Measurements from ENCODE around the gene TELO2. TPM values are rescaled to one million over a fixed set of nuclear protein-coding genes. Genes with fewer than 3 reads are reported as not detected.

TELO2 gene
- total RNA-seq, 2 donors from 2014 or later, result 24.8 to 27.9 TPM

DNA sequence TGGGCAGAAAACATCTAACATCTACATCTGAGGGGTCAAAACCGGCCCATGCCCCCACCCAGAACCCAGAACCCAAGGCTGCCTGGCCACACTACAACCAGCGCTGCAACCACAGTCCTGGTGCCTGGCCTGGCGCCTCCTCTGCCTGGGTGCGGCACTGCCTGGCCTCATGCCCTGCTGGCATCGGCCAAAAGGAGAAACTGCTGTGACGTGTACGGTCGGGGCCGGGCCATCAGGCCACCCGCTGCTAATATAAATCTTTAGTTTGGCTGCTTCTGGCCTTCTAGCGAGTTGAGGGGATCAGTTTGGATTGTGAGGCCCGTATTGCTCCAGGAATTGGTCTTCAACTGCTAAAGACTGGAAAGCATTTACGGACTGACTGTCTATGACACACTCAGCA lies 63.1 kb downstream of the TELO2 start:
- DNase-seq (ENCODE audit: low spot score) (no peak), ATAC-seq (ENCODE audit: insufficient number of reproducible peaks, low FRiP score, low read depth) (no peak)
- H3K4me1 ChIP-seq (ENCODE audit: control insufficient read depth in 1 of 2, low read depth in 2 of 2), result peaks cover 0 to 22% of the 10 kb centered on the region in 2 donors
- H3K4me3 ChIP-seq, result no peak overlapping the region
- TF ChIP-seq CTCF (IDR thresholded peaks at IDR 0.05), result peak; percentile 12
- peaks cover 47% of the 10 kb centered on the region for H3K36me3 ChIP-seq
- H3K27me3 ChIP-seq (replicated peaks; ENCODE audit: insufficient read depth), result no peaks in the 10 kb centered on the region
- H3K9me3 ChIP-seq, result no peaks in the 10 kb centered on the region
- peak overlapping the region in 1 of 2 donors; percentile 59 for H3K27ac ChIP-seq

GRCh38 chr16:1557074-1557473 lies 63.9 kb downstream of the TELO2 start:
- H3K4me3 ChIP-seq, result no peak overlapping the region
- no peak for DNase-seq (ENCODE audit: low spot score)
- peaks cover 39% of the 10 kb centered on the region for H3K36me3 ChIP-seq
- H3K27me3 ChIP-seq (replicated peaks; ENCODE audit: insufficient read depth), result no peaks in the 10 kb centered on the region
- no peak for TF ChIP-seq CTCF (IDR thresholded peaks at IDR 0.05)
- H3K27ac ChIP-seq, result peak overlapping the region in 1 of 2 donors; percentile 59
- no peaks in the 10 kb centered on the region for H3K9me3 ChIP-seq
- ATAC-seq (ENCODE audit: insufficient number of reproducible peaks, low FRiP score, low read depth), result no peak
- peaks cover 0 to 14% of the 10 kb centered on the region in 2 donors for H3K4me1 ChIP-seq (ENCODE audit: control insufficient read depth in 1 of 2, low read depth in 2 of 2)

DNA sequence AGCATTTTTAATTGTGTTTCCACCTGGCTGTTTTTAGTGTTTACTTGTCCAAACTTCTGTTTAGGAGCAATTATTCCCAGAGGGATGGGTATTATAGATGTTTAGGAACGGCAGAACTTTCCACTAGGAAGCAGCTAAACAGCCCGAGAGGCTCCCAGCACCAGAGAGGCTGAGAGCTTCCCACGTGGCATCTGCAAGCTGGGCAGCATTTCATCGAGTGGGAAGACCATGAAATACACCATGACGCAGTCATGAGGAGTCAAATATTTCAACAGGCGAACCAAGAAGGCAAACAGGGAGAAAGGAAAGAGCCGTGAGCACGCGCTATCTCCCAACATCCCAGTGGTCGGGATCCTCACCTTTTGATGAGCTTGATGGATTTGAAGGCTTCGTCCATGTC lies 64.4 kb downstream of the TELO2 start:
- H3K36me3 ChIP-seq, result peaks cover 42% of the 10 kb centered on the region

DNA sequence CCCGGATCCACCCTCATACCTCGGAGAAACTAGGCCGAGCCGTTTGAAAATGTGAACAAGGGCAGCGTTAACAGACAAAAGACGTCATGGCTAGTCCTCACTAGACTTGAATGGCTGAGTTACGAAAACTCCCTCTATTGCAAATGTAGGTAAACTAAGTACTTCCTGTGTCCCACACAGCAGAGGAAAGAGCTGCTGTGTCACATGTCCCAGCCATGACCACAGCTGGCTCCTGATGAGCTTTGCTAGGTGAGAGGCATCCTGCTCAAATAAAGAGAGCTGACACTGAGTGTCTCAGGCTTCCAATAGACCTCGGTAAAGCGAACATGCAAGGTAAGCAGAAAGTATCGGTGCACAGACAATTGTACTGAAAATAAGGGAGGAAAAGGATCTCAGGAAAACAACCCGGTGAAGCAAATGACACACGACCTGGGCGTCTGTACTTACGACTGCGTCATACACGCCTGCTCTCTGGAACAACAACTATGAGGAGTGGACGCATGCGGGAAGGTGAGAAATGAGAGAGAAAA lies 66.4 kb downstream of the TELO2 start:
- Histone ChIP-seq H3K4me1 (ENCODE audit: control insufficient read depth in 1 of 2, low read depth in 2 of 2) (peaks cover 0 to 13% of the 10 kb centered on the region in 2 donors), H3K27me3 (replicated peaks; ENCODE audit: insufficient read depth) (no peaks in the 10 kb centered on the region), H3K9me3 (no peaks in the 10 kb centered on the region), H3K4me3 (no peak overlapping the region), H3K36me3 (peaks cover 41% of the 10 kb centered on the region), H3K27ac (no peak overlapping the region)
- DNase-seq (ENCODE audit: low spot score) (no peak), ATAC-seq (ENCODE audit: insufficient number of reproducible peaks, low FRiP score, low read depth) (no peak)
- no peak for TF ChIP-seq CTCF (IDR thresholded peaks at IDR 0.05)

More for the DNA sequence above, 64.4 kb downstream of the TELO2 start:
- no peak overlapping the region for H3K27ac ChIP-seq
- no peaks in the 10 kb centered on the region for H3K27me3 ChIP-seq (replicated peaks; ENCODE audit: insufficient read depth)
- no peak for TF ChIP-seq CTCF (IDR thresholded peaks at IDR 0.05)
- ATAC-seq (ENCODE audit: insufficient number of reproducible peaks, low FRiP score, low read depth) (no peak), DNase-seq (ENCODE audit: low spot score) (no peak)
- H3K9me3 ChIP-seq, result no peaks in the 10 kb centered on the region
- peaks cover 0 to 13% of the 10 kb centered on the region in 2 donors for H3K4me1 ChIP-seq (ENCODE audit: control insufficient read depth in 1 of 2, low read depth in 2 of 2)
- no peak overlapping the region for H3K4me3 ChIP-seq

Other genes with a start within 250 kb of the TELO2 start
- gene TPSD1, start 237.3 kb upstream of the TELO2 start, total RNA-seq, result 1 to 10 TPM in 1 of 2 donors, not detected in 1; 3.1 TPM
- 10 to 100 TPM; 68.2 to 76.1 TPM for gene UBE2I, start 183.7 kb upstream of the TELO2 start, total RNA-seq
- 10 to 100 TPM in 1 of 2 donors, 1 to 10 TPM in 1; 2.5 to 15.7 TPM for gene BAIAP3, start 159.7 kb upstream of the TELO2 start, total RNA-seq
- 100 to 1,000 TPM in 1 of 2 donors, 10 to 100 TPM in 1; 61.7 to 124 TPM for gene TSR3, start 141.5 kb upstream of the TELO2 start, total RNA-seq
- gene GNPTG, start 141.4 kb upstream of the TELO2 start, total RNA-seq, result 10 to 100 TPM; 67.9 to 69.7 TPM
- 10 to 100 TPM; 22.1 to 42.8 TPM for gene UNKL, start 78.7 kb upstream of the TELO2 start, total RNA-seq
- 10 to 100 TPM; 15.2 to 19.3 TPM for gene UQCC4, start 72.6 kb upstream of the TELO2 start, total RNA-seq
- gene PERCC1, start 62.3 kb upstream of the TELO2 start, total RNA-seq, result not detected
- gene CCDC154, start 48.8 kb upstream of the TELO2 start, total RNA-seq, result under 1 TPM; 0.63 to 0.81 TPM
- 10 to 100 TPM; 43.3 to 47.0 TPM for gene CLCN7, start 18.3 kb upstream of the TELO2 start, total RNA-seq
- under 1 TPM in 1 of 2 donors, not detected in 1; 0.78 TPM for gene PTX4, start 4.4 kb upstream of the TELO2 start, total RNA-seq
- gene TMEM204, start 40.3 kb downstream of the TELO2 start, total RNA-seq, result 100 to 1,000 TPM; 111 to 125 TPM
- gene IFT140, start 118.7 kb downstream of the TELO2 start, total RNA-seq, result 10 to 100 TPM; 13.7 to 19.2 TPM
- gene CRAMP1, start 119.0 kb downstream of the TELO2 start, total RNA-seq, result 10 to 100 TPM; 15.0 to 21.4 TPM
- gene JPT2, start 184.9 kb downstream of the TELO2 start, total RNA-seq, result 10 to 100 TPM; 17.1 to 26.1 TPM
- 100 to 1,000 TPM; 109 to 111 TPM for gene MAPK8IP3, start 212.8 kb downstream of the TELO2 start, total RNA-seq

All from thoracic aorta (tissue), 2 donors.